ENCODE data around the gene TMEM218.

The TMEM218 gene

DNA sequence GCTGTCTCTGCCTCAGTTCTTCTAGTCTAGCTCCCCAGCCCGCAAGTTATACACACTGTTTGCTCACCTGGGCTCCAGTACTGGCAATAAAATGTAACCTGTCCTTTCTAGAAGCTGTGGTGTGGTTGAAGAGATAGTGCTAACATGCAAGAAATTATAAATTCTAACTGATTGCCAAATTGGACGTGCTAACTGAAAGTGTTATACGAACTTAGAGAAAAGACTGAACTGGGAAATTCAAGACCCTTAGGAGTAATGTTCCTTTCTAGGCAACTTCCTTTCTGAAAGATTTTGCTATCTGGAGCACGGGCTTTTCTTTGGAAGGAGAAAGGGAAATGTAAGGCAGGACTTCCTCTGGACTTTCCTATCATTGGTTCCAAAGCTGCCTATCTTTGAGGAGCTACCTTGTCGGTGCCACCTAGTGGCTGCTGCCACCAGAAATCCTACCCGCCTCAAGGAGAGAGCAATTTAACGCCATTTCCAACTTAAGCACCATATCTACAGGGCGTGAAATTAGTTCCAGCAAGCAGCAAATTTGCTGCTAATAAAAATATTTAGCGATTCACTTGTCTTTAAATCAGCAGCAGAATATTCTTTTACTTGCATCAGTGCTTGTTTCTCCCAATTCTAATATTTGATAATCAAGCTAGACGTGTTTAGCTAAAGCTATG is 12.7 kb upstream of the TMEM218 start:
- DNase-seq, result peak; percentile 50
- no peak overlapping the region for H3K27ac ChIP-seq
- H3K36me3 ChIP-seq, result no peaks in the 10 kb centered on the region
- no peak overlapping the region for H3K4me3 ChIP-seq (ENCODE audit: low read depth, low read length)
- H3K9me3 ChIP-seq (ENCODE audit: severe bottlenecking), result peaks cover 2% of the 10 kb centered on the region
- H3K27me3 ChIP-seq (ENCODE audit: insufficient read depth, low read depth, severe bottlenecking), result no peaks in the 10 kb centered on the region
- TF ChIP-seq, protein P1, sequence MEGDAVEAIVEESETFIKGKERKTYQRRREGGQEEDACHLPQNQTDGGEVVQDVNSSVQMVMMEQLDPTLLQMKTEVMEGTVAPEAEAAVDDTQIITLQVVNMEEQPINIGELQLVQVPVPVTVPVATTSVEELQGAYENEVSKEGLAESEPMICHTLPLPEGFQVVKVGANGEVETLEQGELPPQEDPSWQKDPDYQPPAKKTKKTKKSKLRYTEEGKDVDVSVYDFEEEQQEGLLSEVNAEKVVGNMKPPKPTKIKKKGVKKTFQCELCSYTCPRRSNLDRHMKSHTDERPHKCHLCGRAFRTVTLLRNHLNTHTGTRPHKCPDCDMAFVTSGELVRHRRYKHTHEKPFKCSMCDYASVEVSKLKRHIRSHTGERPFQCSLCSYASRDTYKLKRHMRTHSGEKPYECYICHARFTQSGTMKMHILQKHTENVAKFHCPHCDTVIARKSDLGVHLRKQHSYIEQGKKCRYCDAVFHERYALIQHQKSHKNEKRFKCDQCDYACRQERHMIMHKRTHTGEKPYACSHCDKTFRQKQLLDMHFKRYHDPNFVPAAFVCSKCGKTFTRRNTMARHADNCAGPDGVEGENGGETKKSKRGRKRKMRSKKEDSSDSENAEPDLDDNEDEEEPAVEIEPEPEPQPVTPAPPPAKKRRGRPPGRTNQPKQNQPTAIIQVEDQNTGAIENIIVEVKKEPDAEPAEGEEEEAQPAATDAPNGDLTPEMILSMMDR (IDR thresholded peaks at IDR 0.05; ENCODE audit: low read depth, low read length), result peak; percentile 51

DNA sequence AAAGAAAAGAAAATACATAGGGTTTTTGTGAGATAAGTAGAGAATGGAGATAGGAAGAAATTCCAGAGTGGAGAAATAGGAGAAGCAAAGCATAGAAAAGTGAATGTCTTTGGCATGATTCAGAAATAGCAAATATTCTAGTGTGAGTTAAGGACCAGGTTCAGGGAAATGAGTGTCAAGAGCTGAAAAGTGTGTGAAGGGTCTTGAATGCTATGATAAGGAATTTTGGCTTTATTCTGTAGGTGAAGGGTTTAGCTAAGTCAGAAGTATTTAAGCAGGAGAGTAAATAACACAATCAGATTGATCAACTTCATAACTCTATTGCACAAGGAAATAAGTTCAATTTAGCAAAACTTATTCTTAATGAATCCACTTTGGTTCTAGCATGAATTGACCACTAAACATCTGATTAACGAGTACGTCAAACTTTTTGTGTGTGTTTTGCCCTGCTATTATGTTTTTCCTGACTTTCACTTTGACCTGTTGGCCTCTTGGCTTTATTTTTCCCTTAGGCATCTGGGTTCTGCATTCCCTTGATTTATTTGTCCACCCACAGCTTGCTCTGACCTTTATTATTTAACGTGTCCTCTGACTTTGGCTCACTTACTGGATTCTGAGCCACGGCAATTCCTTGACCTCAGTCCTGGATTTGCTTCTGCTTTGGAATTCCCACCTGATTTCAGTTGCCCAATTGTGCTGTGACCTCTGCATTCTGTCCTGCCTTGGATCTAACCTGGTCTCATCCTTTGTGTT is 11.9 kb upstream of the TMEM218 start:
- TF ChIP-seq, protein P1 (IDR thresholded peaks at IDR 0.05; ENCODE audit: low read depth, low read length), result no peak
- no peak for DNase-seq
- Histone ChIP-seq H3K36me3 (no peaks in the 10 kb centered on the region), H3K4me3 (ENCODE audit: low read depth, low read length) (no peak overlapping the region), H3K27ac (no peak overlapping the region), H3K27me3 (ENCODE audit: insufficient read depth, low read depth, severe bottlenecking) (no peaks in the 10 kb centered on the region), H3K9me3 (ENCODE audit: severe bottlenecking) (peaks cover 2% of the 10 kb centered on the region)

DNA sequence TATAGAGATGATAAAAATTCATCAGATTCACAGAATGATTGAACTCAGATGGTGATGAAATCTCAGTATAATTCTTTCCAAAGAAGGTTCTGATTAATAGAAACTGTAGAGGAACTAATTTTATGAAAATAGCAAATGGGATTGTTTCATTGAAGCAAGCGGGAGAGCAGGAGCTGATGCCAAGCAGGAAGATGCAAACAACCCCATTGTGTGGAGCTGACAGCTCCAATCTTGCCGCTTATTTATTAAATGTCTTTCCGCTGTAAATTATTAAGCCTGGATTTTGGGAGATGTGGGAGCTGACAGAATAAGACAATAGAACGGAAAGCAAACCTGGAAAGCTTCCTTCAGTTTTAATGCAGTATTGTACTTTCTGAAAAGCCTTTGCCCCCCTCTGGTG is 6.0 kb upstream of the TMEM218 start:
- no peaks in the 10 kb centered on the region for H3K27me3 ChIP-seq (ENCODE audit: insufficient read depth, low read depth, severe bottlenecking)
- no peaks in the 10 kb centered on the region for H3K9me3 ChIP-seq (ENCODE audit: severe bottlenecking)
- no peak overlapping the region for H3K4me3 ChIP-seq (ENCODE audit: low read depth, low read length)
- DNase-seq, result no peak
- TF ChIP-seq, protein P1 (IDR thresholded peaks at IDR 0.05; ENCODE audit: low read depth, low read length), result no peak
- H3K27ac ChIP-seq, result no peak overlapping the region
- no peaks in the 10 kb centered on the region for H3K36me3 ChIP-seq

DNA sequence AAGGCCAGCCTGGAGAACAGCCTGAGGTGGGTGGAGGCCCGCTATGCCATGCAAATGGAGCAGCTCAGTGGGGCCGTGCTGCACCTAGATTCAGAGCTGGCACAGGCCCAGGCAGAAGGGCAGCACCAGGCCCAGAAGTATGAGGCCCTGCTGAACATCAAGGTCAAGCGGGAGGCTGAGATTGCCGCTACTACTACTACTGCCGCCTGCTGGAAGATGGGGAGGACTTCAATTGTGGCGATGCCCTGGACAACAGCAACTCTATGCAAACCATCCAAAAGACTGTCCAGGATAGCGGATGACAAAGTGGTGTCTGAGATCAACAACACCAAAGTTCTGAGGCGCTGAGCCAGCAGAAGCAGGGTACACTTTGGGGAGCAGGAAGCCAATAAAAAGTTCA is 3.1 kb upstream of the TMEM218 start:
- Histone ChIP-seq H3K9me3 (ENCODE audit: severe bottlenecking) (no peaks in the 10 kb centered on the region), H3K27me3 (ENCODE audit: insufficient read depth, low read depth, severe bottlenecking) (no peaks in the 10 kb centered on the region), H3K27ac (no peak overlapping the region), H3K4me3 (ENCODE audit: low read depth, low read length) (no peak overlapping the region), H3K36me3 (no peaks in the 10 kb centered on the region)
- no peak for DNase-seq
- TF ChIP-seq, protein P1 (IDR thresholded peaks at IDR 0.05; ENCODE audit: low read depth, low read length), result peak; percentile 23; the same call in 1 of the 2 replicates

DNA sequence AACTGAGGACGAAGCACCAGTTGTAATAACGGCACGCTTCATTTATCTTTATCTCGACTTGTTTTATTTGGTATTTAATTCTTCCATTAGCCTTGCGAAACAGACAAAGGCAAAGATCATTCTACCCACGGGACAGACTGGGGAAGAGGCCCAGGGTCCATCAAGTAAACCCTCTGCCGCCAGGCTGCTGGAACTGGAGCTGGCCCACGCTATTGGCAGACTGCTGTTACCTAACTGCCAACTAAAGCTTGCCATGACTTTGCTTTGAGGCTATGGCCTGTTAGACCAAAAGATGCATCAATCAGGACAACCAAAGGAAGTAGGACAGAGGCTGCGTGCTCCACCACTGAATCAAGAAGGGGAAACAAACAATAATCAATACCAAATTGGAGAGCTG is 780 bp upstream of the TMEM218 start:
- no peaks in the 10 kb centered on the region for H3K27me3 ChIP-seq (ENCODE audit: insufficient read depth, low read depth, severe bottlenecking)
- no peak for DNase-seq
- TF ChIP-seq, protein P1 (IDR thresholded peaks at IDR 0.05; ENCODE audit: low read depth, low read length), result no peak
- H3K27ac ChIP-seq, result peak overlapping the region; percentile 38
- no peaks in the 10 kb centered on the region for H3K36me3 ChIP-seq
- peak overlapping the region; percentile 88 for H3K4me3 ChIP-seq (ENCODE audit: low read depth, low read length)
- no peaks in the 10 kb centered on the region for H3K9me3 ChIP-seq (ENCODE audit: severe bottlenecking)

Data from WERI-Rb-1 (cell line).